Central memory CD8-positive, alpha-beta T cell (primary cell): ENCODE results near the gene MNX1.

Experiments used
- ATAC-seq: fragments of 150-1000 bp; cut with Tn5 transposase; replicated peaks from 2 replicates; pipeline ENCODE4 v1.10.0; 2022; ENCODE audit warnings: mild to moderate bottlenecking, moderate FRiP score, moderate number of reproducible peaks; ENCODE audit not compliant: poor library complexity, severe bottlenecking; ENCODE audit errors: extremely low read depth
- DNase-seq, 2 donors: peaks; one replicate each; pipeline ENCODE4 v3.0.0; 2021; ENCODE audit warnings: low spot score in 2 of 2
- H3K27ac Mint-ChIP-seq: one replicate; pipeline ENCODE4 v1.8.0; 2022; ENCODE audit warnings: low read depth, mild to moderate bottlenecking, moderate library complexity, mixed read lengths
- H3K27me3 Mint-ChIP-seq: one replicate; pipeline ENCODE4 v1.8.0; 2022; ENCODE audit warnings: mixed read lengths
- H3K36me3 Mint-ChIP-seq: one replicate; pipeline ENCODE4 v1.8.0; 2022; ENCODE audit warnings: mild to moderate bottlenecking, moderate library complexity, mixed read lengths; ENCODE audit not compliant: insufficient read depth
- H3K4me1 Mint-ChIP-seq: one replicate; pipeline ENCODE4 v1.8.0; 2022; ENCODE audit warnings: mixed read lengths
- H3K4me3 Mint-ChIP-seq: one replicate; pipeline ENCODE4 v1.8.0; 2022; ENCODE audit warnings: mild to moderate bottlenecking, moderate library complexity, mixed read lengths
- H3K9me3 Mint-ChIP-seq: one replicate; pipeline ENCODE4 v1.8.0; 2022; ENCODE audit warnings: mixed read lengths

Gene MNX1

DNA sequence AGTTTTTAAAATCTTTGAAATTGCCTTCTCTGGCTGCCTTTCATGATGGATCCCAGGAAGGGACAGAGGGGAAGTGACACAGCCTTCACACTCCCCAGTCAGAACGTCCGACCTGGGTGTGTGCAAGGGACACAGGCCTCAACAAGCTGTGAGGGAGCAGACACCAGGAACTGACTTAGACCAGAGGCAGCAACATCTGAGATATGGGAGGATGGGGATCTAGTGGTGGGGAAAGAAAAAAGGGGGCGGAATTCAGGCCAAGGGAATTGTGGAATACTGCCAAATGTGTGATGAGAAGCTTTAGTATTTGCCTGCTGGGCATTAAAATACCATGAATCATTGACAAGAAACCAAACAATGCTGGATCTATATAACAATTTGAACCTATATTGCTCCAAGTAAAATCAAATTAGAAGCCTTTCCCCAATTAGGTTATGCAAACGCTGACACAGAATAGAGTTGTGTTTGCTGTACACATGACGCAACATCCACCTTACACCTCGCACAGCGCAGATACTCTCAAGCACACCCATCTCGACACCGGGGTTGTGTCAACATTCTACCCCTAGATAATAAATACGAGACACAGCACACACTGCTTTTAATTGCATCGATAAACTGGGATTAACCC, 17.2 kb upstream of the MNX1 start:
- Mint-ChIP-seq H3K4me1 (no peaks in the 10 kb centered on the region), H3K4me3 (no peak overlapping the region), H3K36me3 (no peaks in the 10 kb centered on the region), H3K9me3 (no peaks in the 10 kb centered on the region), H3K27me3 (peaks cover 90% of the 10 kb centered on the region), H3K27ac (no peak overlapping the region)
- ATAC-seq (no peak), DNase-seq (no peak)

DNA sequence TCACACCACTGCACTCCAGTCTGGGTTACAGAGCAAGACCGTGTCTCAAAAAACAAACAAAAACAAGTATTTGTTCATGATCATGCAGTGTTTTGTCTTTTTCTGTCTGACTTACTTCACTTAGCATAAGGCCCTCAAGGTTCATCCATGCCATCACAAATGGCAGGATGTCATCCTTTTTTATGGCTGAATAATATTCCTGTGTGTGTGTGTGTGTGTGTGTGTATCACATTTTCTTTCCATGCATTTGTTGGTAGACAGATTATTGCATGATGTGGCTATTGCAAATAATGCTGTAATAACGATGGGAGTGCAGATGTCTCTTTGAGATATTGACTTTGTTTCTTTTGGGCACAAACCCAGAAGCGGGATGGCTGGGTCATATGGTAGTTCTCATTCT, 14.3 kb upstream of the MNX1 start:
- DNase-seq = no peak
- ATAC-seq = no peak
- Mint-ChIP-seq H3K4me1 (no peaks in the 10 kb centered on the region), H3K27me3 (peaks cover 90% of the 10 kb centered on the region), H3K9me3 (no peaks in the 10 kb centered on the region), H3K27ac (no peak overlapping the region), H3K36me3 (no peaks in the 10 kb centered on the region), H3K4me3 (no peak overlapping the region)

DNA sequence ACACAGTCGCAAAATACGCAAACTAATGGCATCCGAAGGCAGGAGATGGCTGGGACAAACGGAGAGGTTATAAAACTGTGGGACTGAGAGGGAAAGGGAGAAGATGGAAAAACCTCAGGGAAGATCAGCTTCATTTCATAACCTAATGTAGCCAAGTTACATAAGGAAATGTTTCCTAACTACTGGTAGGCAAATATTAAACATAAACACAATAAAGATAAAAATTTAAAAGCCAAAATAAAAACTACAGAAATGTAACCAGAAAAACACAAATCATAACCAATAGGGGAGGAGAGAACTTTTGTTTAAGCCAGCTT, 13.1 kb upstream of the MNX1 start:
- H3K27ac Mint-ChIP-seq = no peak overlapping the region
- no peaks in the 10 kb centered on the region for H3K36me3 Mint-ChIP-seq
- no peaks in the 10 kb centered on the region for H3K4me1 Mint-ChIP-seq
- H3K4me3 Mint-ChIP-seq = no peak overlapping the region
- no peak for DNase-seq
- ATAC-seq = no peak
- peaks cover 90% of the 10 kb centered on the region for H3K27me3 Mint-ChIP-seq
- H3K9me3 Mint-ChIP-seq = no peaks in the 10 kb centered on the region

DNA sequence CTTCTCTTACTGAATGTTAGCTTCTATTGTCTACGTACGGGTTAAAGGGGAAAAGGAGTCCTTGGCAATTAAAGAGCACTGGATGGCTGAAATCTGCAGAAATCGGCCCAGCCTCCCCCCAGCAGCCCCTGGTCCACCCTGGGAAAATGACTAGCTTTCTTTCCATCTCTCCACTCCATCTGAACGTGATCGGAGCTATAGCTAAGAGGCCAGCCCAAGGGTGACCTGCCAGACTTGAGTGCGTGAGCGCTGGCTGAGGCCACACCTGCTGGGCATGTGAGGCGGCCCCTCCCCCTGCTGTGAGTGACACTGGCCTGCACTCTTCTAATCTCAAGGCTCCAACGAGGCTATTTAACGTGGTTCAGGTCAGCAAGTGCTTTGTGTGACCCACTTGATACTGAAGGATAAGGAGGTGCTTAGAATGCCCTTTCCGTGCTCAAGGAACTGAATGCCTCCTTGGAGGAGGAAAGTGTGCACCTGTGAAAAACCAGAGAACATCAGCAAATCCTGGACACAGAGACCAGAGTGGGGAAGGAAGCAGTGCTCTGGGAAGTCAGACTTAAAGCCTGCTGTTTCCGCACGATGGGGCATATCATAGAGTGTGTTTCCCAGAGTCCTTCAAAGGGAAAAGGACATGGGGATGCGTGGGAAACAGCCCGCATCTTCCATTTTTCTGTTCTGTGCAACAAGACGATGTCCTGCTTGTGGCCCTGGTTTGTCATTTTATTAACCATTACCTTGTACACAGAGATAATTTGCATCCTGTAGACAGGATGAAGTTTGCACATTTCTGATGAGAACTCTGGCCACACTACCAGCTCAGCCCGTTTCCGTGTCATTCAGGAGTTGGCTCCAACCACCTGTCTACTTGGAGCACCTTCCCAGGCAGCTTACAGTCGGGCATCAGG, 12.5 kb upstream of the MNX1 start:
- no peaks in the 10 kb centered on the region for H3K9me3 Mint-ChIP-seq
- no peaks in the 10 kb centered on the region for H3K36me3 Mint-ChIP-seq
- ATAC-seq = no peak
- no peaks in the 10 kb centered on the region for H3K4me1 Mint-ChIP-seq
- H3K4me3 Mint-ChIP-seq = no peak overlapping the region
- no peak for DNase-seq
- no peak overlapping the region for H3K27ac Mint-ChIP-seq
- H3K27me3 Mint-ChIP-seq = peaks cover 85% of the 10 kb centered on the region

DNA sequence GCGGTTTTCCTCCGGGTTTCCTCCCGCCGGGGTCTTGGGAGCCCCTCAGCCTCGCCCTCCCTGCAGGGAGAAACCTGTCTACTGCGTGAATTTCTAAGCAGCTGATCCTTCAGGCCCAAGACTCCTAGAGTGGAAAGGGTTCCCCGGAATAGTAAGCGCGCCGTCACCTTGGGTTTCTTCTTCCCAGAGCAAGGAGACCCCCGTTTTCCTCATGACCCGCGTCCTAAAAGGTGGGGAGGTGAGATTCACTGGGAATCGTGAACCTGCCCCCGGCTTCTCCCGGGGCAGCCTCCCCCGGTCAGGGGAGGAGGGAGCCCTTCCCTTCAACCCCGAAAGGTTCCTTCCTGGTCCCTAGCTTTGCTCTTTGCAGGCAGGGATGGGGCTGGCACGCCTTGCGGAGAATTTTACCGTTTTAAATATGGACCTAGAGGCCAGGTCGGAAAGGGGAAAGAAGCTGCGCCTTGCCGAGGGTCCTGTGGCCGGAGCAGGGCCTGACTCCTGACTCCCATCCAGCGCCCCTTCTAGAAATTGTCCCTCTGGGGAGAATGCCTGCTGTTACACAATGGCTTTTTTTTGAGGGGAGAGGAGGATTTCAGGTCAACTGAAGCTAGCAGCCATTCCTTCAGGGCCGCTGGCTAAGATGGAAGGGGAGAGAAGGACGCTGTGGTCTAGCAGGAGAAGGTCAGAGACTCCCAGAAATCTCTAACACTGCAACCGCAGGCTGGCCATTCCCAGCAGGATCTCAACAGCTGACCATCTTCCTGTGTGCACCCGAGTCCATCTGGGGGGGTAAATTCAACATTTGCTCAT, 11.6 kb upstream of the MNX1 start:
- no peaks in the 10 kb centered on the region for H3K4me1 Mint-ChIP-seq
- no peak for DNase-seq

DNA sequence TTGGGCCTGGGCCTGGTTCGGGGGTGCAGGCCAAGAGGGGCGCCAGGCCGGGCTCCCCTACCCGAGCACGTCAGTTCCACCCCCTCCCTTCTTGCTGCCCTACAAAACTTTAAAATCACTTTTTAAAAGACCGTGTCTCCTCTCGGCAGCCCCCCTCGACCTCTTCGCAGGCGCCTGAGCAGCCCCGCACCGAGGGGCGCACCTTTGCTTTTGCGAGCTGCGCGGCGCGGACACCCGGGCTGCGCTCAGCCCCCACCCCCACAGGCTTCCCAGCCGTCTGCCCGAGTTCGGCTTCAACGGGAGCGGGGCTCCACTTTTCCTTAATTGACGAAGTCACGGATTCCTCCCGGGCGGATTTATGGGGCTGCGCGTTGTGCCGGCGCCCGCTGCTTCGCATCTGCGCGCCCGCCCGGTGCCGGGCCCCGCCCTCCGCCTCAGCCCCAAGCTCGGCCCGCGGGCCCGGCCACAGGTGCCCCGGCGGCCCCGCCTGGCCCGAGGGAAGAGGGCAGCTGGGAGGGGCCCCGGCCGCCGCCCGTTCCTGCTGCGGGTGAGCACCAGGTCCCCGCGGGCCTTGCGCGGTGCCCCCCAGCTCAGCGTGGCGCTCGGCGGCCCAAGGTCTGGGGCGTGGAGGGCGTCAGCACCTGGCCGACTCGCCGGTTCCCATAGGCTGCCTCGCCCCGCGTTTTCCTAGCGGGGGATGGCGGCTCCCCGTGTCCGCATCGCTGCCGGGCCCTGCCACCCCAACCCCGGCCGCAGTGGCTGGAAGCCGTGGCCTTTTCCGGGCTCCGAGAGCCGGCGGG, 10.8 kb upstream of the MNX1 start:
- H3K27ac Mint-ChIP-seq = no peak overlapping the region
- ATAC-seq = no peak

More for the DNA sequence above, 11.6 kb upstream of the MNX1 start:
- Mint-ChIP-seq H3K9me3 (no peaks in the 10 kb centered on the region), H3K27me3 (peaks cover 83% of the 10 kb centered on the region), H3K36me3 (no peaks in the 10 kb centered on the region), H3K27ac (no peak overlapping the region), H3K4me3 (no peak overlapping the region)
- no peak for ATAC-seq

DNA sequence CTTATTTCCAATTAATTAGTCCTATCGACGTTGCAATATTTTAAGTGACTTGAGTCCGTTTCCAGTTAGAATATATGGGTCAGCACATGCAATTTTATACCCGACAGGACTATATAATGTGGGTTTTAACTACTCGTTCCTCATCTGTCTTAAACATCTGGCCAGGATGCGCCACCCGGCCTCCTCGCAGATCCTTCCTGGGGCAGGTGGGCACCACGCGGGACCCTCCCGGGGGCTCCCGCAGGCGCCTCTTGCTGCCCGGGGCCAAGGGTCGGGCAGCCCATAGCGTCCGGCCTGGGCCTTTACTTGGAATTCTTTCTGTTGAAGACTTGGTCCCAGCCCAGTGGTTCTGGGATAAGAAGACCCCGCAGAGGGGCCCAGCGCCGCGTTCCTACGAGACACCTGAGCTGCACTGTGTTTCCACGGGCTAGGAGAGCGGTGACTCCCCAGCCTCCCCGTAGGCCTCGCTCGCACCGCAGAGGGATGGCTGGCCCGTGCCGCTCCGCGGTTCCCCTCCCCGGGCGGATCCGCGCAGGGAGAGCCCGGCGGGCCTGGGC, 10.1 kb upstream of the MNX1 start:
- H3K9me3 Mint-ChIP-seq = no peaks in the 10 kb centered on the region
- H3K4me3 Mint-ChIP-seq = no peak overlapping the region
- H3K27ac Mint-ChIP-seq = no peak overlapping the region

More for the DNA sequence above, 10.8 kb upstream of the MNX1 start:
- Mint-ChIP-seq H3K4me1 (no peaks in the 10 kb centered on the region), H3K4me3 (no peak overlapping the region), H3K36me3 (peaks cover 2% of the 10 kb centered on the region), H3K27me3 (peaks cover 83% of the 10 kb centered on the region), H3K9me3 (no peaks in the 10 kb centered on the region)
- no peak for DNase-seq

DNA sequence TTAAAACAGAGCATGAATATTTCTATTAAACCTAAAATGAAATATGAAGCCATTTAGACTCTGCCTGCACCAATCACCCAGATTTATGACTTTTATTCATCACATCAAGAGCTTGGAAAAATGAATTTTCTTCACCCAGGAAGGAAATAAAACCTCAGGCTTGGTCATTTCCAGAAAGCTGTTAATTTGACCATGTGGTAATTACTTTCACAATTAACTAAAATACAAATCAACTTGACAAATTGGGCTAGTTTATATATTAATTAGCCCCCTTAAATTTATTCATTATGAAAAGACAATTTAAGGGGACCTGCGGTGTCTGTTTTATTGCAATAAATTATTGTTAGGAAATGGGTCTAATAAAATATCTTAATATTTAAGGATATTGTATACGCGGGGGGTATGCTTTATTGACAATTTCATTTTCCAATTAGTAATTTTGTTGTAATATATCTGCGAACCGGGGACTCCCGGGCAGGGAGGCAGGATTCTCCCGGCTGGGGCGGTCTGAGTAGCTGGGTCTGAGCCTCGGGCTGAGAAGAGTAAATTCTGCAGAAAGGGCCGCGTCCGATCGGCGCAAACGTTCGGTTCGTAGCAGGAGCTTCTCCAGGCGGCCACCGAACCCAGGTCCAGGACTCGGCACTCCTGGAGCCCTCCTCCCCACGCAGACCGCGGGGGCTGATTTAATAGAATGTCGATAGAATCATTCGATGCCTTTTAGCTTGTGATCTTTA, 9.4 kb upstream of the MNX1 start:
- peaks cover 3% of the 10 kb centered on the region for H3K36me3 Mint-ChIP-seq
- H3K27me3 Mint-ChIP-seq = peaks cover 83% of the 10 kb centered on the region
- ATAC-seq (no peak), DNase-seq (no peak)
- no peak overlapping the region for H3K4me3 Mint-ChIP-seq
- no peaks in the 10 kb centered on the region for H3K9me3 Mint-ChIP-seq
- no peaks in the 10 kb centered on the region for H3K4me1 Mint-ChIP-seq
- H3K27ac Mint-ChIP-seq = no peak overlapping the region

More for the DNA sequence above, 10.1 kb upstream of the MNX1 start:
- H3K36me3 Mint-ChIP-seq = peaks cover 3% of the 10 kb centered on the region
- ATAC-seq = no peak
- DNase-seq = no peak
- peaks cover 83% of the 10 kb centered on the region for H3K27me3 Mint-ChIP-seq
- H3K4me1 Mint-ChIP-seq = no peaks in the 10 kb centered on the region

DNA sequence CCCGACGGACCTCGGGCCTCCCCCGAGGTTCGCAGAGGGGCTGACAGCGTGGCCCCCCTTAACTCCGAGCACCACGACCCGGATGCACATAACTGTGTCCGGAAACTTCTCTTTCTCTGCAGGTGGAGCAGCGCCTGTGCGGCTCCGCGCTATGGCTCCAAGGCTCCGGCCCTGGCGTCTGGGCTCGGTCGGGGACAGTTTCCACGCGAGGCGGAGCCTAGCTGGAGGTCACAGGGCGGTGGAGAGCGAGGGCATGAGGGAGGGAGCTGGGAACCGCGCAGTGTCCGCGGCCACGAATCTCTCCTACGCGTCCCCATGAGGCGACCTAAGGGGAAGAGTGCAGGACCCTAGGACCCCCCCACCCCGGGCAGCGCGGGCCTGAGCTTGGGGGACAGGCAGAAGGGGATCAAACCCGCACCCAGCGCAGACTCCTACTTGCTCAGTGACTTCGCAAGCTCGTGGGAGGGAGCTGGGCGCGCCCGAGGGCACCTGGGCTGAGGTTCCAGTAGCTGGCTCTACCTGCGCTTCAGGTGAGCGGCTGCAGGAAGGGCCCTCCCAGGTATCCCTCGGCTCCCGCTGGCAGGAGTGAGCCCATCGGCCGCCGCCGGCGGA, 8.6 kb upstream of the MNX1 start:
- DNase-seq (no peak), ATAC-seq (no peak)
- Mint-ChIP-seq H3K4me1 (no peaks in the 10 kb centered on the region), H3K27me3 (peaks cover 83% of the 10 kb centered on the region), H3K27ac (no peak overlapping the region), H3K9me3 (no peaks in the 10 kb centered on the region), H3K36me3 (peaks cover 3% of the 10 kb centered on the region), H3K4me3 (peak overlapping the region; percentile 57)

DNA sequence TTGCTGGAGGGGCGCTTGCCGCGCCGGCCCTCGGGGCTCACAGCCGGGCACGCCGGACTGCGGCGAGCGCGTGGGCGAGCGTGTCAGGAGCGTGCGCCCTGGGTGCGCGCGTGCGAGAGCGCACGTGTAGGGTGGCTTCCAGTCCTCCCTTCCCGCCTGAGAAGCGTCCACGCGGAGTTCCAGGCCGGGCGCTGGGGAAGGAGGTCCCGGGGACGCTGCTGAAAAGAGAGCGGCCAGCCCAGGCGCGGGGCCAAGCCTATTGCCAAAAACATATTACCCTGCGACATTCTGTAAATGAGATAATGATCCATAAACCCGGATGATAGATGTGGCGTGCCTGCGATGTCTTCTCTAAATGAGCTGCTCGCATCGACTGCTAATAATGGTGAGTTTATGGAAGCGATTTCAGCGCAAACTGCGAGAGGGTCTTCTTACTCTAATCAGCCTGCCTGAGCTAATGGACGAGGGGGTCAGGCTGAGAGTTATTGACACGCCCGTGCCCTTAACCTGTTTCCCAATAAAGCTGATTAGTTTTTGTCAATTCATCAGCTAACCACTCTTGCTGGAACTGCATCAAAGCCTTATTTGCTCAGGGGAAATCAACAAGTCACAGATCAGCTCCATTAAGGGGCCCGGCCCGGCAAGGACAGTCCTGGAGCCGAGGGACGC, 8.0 kb upstream of the MNX1 start:
- no peak overlapping the region for H3K27ac Mint-ChIP-seq
- peak overlapping the region; percentile 57 for H3K4me3 Mint-ChIP-seq
- H3K36me3 Mint-ChIP-seq = peaks cover 3% of the 10 kb centered on the region
- H3K27me3 Mint-ChIP-seq = peaks cover 83% of the 10 kb centered on the region
- no peaks in the 10 kb centered on the region for H3K9me3 Mint-ChIP-seq
- DNase-seq (no peak), ATAC-seq (no peak)
- H3K4me1 Mint-ChIP-seq = no peaks in the 10 kb centered on the region
